Measurements from ENCODE around the gene ARL5B. TPM values are rescaled to one million over a fixed set of nuclear protein-coding genes. Genes with fewer than 3 reads are reported as not detected.

ARL5B gene
- total and polyA plus RNA-seq, 9 of the 15 experiments (the other 6 are each of a cell fraction or from before 2014, with no cell fraction given) = 4.1 to 22.2 (median 15.1) TPM

GRCh38 chr10:18699849-18700840 is 40.9 kb downstream of the ARL5B start:
- POLR2A ChIA-PET = interaction anchor here (0.6 kb wide), 1 partner anchor 19 kb away, joined by 3 read pairs; no protein-coding TSS in a partner anchor
- intact Hi-C loops (cut with micrococcal nuclease) (no loop called here), in situ Hi-C loops (cut with MboI) (no loop called here)
- Histone ChIP-seq H4K20me1 (replicated peaks; ENCODE audit: control insufficient read depth, insufficient read depth, low read length) (no peaks in the 10 kb centered on the region), H3K27ac (ENCODE audit: extremely low read depth, low read depth, low read length) (no peak overlapping the region), H3K4me1 (replicated peaks in 1 of 2; ENCODE audit: control insufficient read depth in 2 of 2, insufficient read depth in 2 of 2, low read length in 2 of 2) (no peaks in the 10 kb centered on the region), H3K9me1 (ENCODE audit: control insufficient read depth, insufficient read depth, low read length) (no peaks in the 10 kb centered on the region), H3K4me2 (ENCODE audit: insufficient read depth, low read length) (no peak overlapping the region), H3K9ac (ENCODE audit: insufficient read depth in 1 of 2, low read depth in 2 of 2, low read length in 2 of 2) (no peak overlapping the region), H3K27me3 (ENCODE audit: control insufficient read depth in 2 of 2, insufficient read depth in 2 of 2, low read length in 2 of 2) (no peaks in the 10 kb centered on the region), H3K79me2 (ENCODE audit: control insufficient read depth, insufficient read depth, low read length) (no peaks in the 10 kb centered on the region), H3K4me3 (no peak overlapping the region), H3K36me3 (ENCODE audit: control insufficient read depth, insufficient read depth, low read length) (no peaks in the 10 kb centered on the region), H2AFZ (ENCODE audit: low read depth, low read length) (no peak overlapping the region), H3K9me3 (replicated peaks; ENCODE audit: control insufficient read depth, insufficient read depth, low read depth, low read length) (no peaks in the 10 kb centered on the region)
- FAIRE-seq (no peak), DNase-seq (ENCODE audit: extremely low read depth in 1 of 4, low spot score in 3 of 4) (no peak), ATAC-seq (no peak)
- no TSS peak for BruUV-seq (replicated peaks)
- WGBS (ENCODE audit: insufficient coverage, low coverage, missing lambda C conversion rate) = 0% methylated on average over 6 of the region's 6 CpGs
- CTCF ChIA-PET (ENCODE audit: low intra/inter-chr PET ratio) = no interaction called here
- TF ChIP-seq TSC22D4 (tag; IDR thresholded peaks at IDR 0.05) = no peak
- TF ChIP-seq PHB2 (IDR thresholded peaks at IDR 0.05; ENCODE audit: low read depth) = no peak
- TF ChIP-seq LARP7 (IDR thresholded peaks at IDR 0.05) = no peak
- no peak for TF ChIP-seq MTA1 (IDR thresholded peaks at IDR 0.05; ENCODE audit: borderline replicate concordance)
- no peak for TF ChIP-seq PHF20 (IDR thresholded peaks at IDR 0.05; ENCODE audit: partially characterized antibody)
- no peak for TF ChIP-seq SMAD2 (IDR thresholded peaks at IDR 0.05; ENCODE audit: low read depth, low read length)
- no peak for TF ChIP-seq NR2F6 (CRISPR knock-in tag; IDR thresholded peaks at IDR 0.05)
- no peak for TF ChIP-seq ESRRA (IDR thresholded peaks at IDR 0.05; ENCODE audit: borderline replicate concordance, low read depth)
- no peak for TF ChIP-seq FOXP1 (CRISPR knock-in tag; IDR thresholded peaks at IDR 0.05)
- no peak for TF ChIP-seq ZBTB12 (CRISPR knock-in tag; IDR thresholded peaks at IDR 0.05)
- TF ChIP-seq HNRNPL (IDR thresholded peaks at IDR 0.05; ENCODE audit: low read depth, low read length) = no peak
- no peak for TF ChIP-seq KLF16 (IDR thresholded peaks at IDR 0.05)
- no peak for TF ChIP-seq MNT (conservative IDR thresholded peaks at IDR 0.05)
- TF ChIP-seq E2F6 (IDR thresholded peaks at IDR 0.05; ENCODE audit: borderline replicate concordance in 1 of 2, extremely low read depth in 1 of 2, insufficient read depth in 1 of 2, insufficient read length in 1 of 2, low read depth in 1 of 2, low read length in 1 of 2, poor library complexity in 1 of 2, severe bottlenecking in 1 of 2) = no peak
- no peak for TF ChIP-seq SRSF9 (IDR thresholded peaks at IDR 0.05; ENCODE audit: borderline replicate concordance, low read depth, low read length)
- TF ChIP-seq ZNF644 (tag; IDR thresholded peaks at IDR 0.05; ENCODE audit: low read depth) = no peak
- TF ChIP-seq SUPT5H (IDR thresholded peaks at IDR 0.05) = no peak
